K562 (cell line): ENCODE measurements around the gene RABL2A. TPM values are rescaled to one million over a fixed set of nuclear protein-coding genes. Genes with fewer than 3 reads are reported as not detected.
A peak's percentile ranks its signal among the peaks of the same experiment; 100 is the strongest.
"Not testable (repeated sequence)": the region's sequence is repeated elsewhere in the genome, so short reads cannot be mapped to it uniquely, and the experiment has no call there.

Experiments
- ATAC-seq: fragments of 200-7000 bp; cut with Tn5 transposase; 3 replicates; pipeline ENCODE4 v1.9.1; 2020; ENCODE audit warnings: moderate library complexity
- BruUV-seq: library from RNA; stranded (reverse); fragments of 400-500 nt; replicated peaks from 2 replicates; lab custom pipeline; 2021; lab: Mats Ljungman, UMichigan
- CTCF ChIA-PET: fragments of 300-600 bp; formaldehyde crosslinking; extraction: SDS; loops from one replicate; lab custom pipeline; 2021; ENCODE audit warnings: low intra/inter-chr PET ratio; lab: Yijun Ruan, JAX
- POLR2A ChIA-PET: fragments of 300-600, 350-650 bp; sonication (Branson Sonifier 250); formaldehyde crosslinking; extraction: SDS; loops from one replicate; lab custom pipeline; 2021; ENCODE audit warnings: antibody characterized with exemption, inconsistent platforms; lab: Yijun Ruan, JAX
- DNase-seq, 4 experiments: peaks; one replicate each; pipeline versions ENCODE4 v3.0.0 to v3.0.0-alpha.2; 2011 to 2018; ENCODE audit warnings: low spot score in 3 of 4, mixed read lengths in 3 of 4; ENCODE audit errors: extremely low read depth in 1 of 4
- FAIRE-seq: peaks from 2 replicates; lab custom pipeline; 2011; peaks lifted over from hg19 to GRCh38; lab: Jason Lieb, UNC
- H2AFZ ChIP-seq: 2 replicates; pipeline ENCODE4 v1.6.0; 2011; ENCODE audit warnings: low read depth, low read length, control low read depth, inconsistent platforms
- H3K27ac ChIP-seq: fragments of 200-600 bp; 3 replicates; pipeline ENCODE4 v1.8.0; 2011; ENCODE audit warnings: low read depth, mild to moderate bottlenecking, control low read depth, inconsistent platforms, low read length, moderate library complexity, mixed read lengths; ENCODE audit errors: extremely low read depth
- H3K27me3 ChIP-seq, 2 experiments: fragments of 300-600 bp in 1 of 2; 2 replicates in 1 of 2; 3 replicates in 1 of 2; pipeline versions ENCODE4 v1.6.0 to v1.8.0; 2011; ENCODE audit warnings: inconsistent platforms in 2 of 2, low read length in 2 of 2, mild to moderate bottlenecking in 1 of 2, mixed read lengths in 1 of 2, moderate library complexity in 1 of 2; ENCODE audit not compliant: control insufficient read depth in 2 of 2, insufficient read depth in 2 of 2
- H3K36me3 ChIP-seq: fragments of 300-600 bp; 3 replicates; pipeline ENCODE4 v1.8.0; 2011; ENCODE audit warnings: mild to moderate bottlenecking, low read length, inconsistent platforms; ENCODE audit not compliant: control insufficient read depth, insufficient read depth
- H3K4me1 ChIP-seq, 2 experiments: fragments of 200-600 bp in 1 of 2; replicated peaks in 1 of 2; 2 replicates in 1 of 2; 3 replicates in 1 of 2; pipeline versions ENCODE4 v1.5.1 to v1.8.0; 2011; ENCODE audit warnings: inconsistent platforms in 2 of 2, low read length in 2 of 2, mild to moderate bottlenecking in 1 of 2, mixed read lengths in 1 of 2, moderate library complexity in 1 of 2; ENCODE audit not compliant: control insufficient read depth in 2 of 2, insufficient read depth in 2 of 2
- H3K4me2 ChIP-seq: 2 replicates; pipeline ENCODE4 v1.6.1; 2011; ENCODE audit warnings: low read length, control low read depth, inconsistent platforms, mixed read lengths; ENCODE audit not compliant: insufficient read depth
- H3K4me3 ChIP-seq: fragments of 200-600 bp; sonication (generic), shearing (Covaris generic); 2 replicates; pipeline ENCODE4 v1.5.1; 2016; ENCODE audit warnings: control low read depth, inconsistent platforms
- H3K79me2 ChIP-seq: fragments of 200-600 bp; 3 replicates; pipeline ENCODE4 v1.8.0; 2011; ENCODE audit warnings: low read length, inconsistent platforms; ENCODE audit not compliant: control insufficient read depth, insufficient read depth
- H3K9ac ChIP-seq, 2 experiments: 2 replicates each; pipeline versions ENCODE4 v1.6.0 to v1.6.1; 2011; ENCODE audit warnings: low read depth in 2 of 2, low read length in 2 of 2, control low read depth in 1 of 2, inconsistent platforms in 1 of 2, mild to moderate bottlenecking in 1 of 2, mixed read lengths in 1 of 2; ENCODE audit not compliant: insufficient read depth in 1 of 2
- H3K9me1 ChIP-seq: one replicate; pipeline ENCODE4 v1.6.0; 2011; ENCODE audit warnings: inconsistent platforms, mild to moderate bottlenecking, low read length, moderate library complexity; ENCODE audit not compliant: control insufficient read depth, insufficient read depth
- H3K9me3 ChIP-seq: replicated peaks from 2 replicates; pipeline ENCODE4 v1.5.1; 2011; ENCODE audit warnings: low read depth, low read length, inconsistent platforms; ENCODE audit not compliant: control insufficient read depth, insufficient read depth
- H4K20me1 ChIP-seq: replicated peaks from 2 replicates; pipeline ENCODE4 v1.6.1; 2011; ENCODE audit warnings: low read length, inconsistent platforms, mixed read lengths; ENCODE audit not compliant: control insufficient read depth, insufficient read depth
- ARID1B ChIP-seq: fragments of 450-650 bp; IDR thresholded peaks from 2 replicates; pipeline ENCODE4 v1.6.1; 2016; ENCODE audit warnings: antibody characterized with exemption, mild to moderate bottlenecking, inconsistent platforms
- CBFA2T2 ChIP-seq: fragments of 450-650 bp; conservative IDR thresholded peaks from 2 replicates; pipeline ENCODE4 v1.6.1; 2017; ENCODE audit warnings: mild to moderate bottlenecking
- CBFA2T3 ChIP-seq: fragments of 450-650 bp; IDR thresholded peaks from 2 replicates; pipeline ENCODE4 v1.6.1; 2017
- CXXC5 ChIP-seq: fragments of 250-450 bp; sonication (Bioruptor Pico); IDR thresholded peaks from 2 replicates; pipeline ENCODE4 v1.8.0; 2022; ENCODE audit warnings: inconsistent platforms, mild to moderate bottlenecking, moderate library complexity
- DMBX1 ChIP-seq: fragments of 250-450 bp; sonication (Bioruptor Pico); IDR thresholded peaks from 2 replicates; pipeline ENCODE4 v1.8.0; 2022; ENCODE audit warnings: inconsistent platforms, mild to moderate bottlenecking, moderate library complexity, borderline replicate concordance
- EP300 ChIP-seq: IDR thresholded peaks from 2 replicates; pipeline ENCODE4 v1.6.1; 2012; ENCODE audit warnings: low read length, improper control_type of control experiment
- FOSL1 ChIP-seq: fragments of 200-800 bp; sonication (Bioruptor generic); conservative IDR thresholded peaks from 2 replicates; pipeline ENCODE4 v1.6.1; 2016; ENCODE audit warnings: missing genetic modification characterization, missing compliant biosample characterization
- FOXA1 ChIP-seq: fragments of 450-650 bp; IDR thresholded peaks from 2 replicates; pipeline ENCODE4 v1.6.1; 2016; ENCODE audit warnings: mild to moderate bottlenecking, borderline replicate concordance
- FOXA3 ChIP-seq, 2 experiments: fragments of 450-650 bp in 1 of 2; sonication (generic) in 1 of 2; formaldehyde crosslinking; IDR thresholded peaks in 1 of 2; conservative IDR thresholded peaks in 1 of 2; 2 replicates each; pipeline versions ENCODE4 v1.4.0 to v1.8.0; 2020 to 2022; ENCODE audit warnings: mild to moderate bottlenecking in 2 of 2, missing genetic modification reagents in 1 of 2
- KLF16 ChIP-seq: IDR thresholded peaks from 2 replicates; pipeline ENCODE4 v1.6.1; 2016; ENCODE audit warnings: antibody characterized with exemption
- MBD2 ChIP-seq: sonication (generic); IDR thresholded peaks from 2 replicates; pipeline ENCODE4 v1.6.1; 2016; ENCODE audit warnings: low read depth, borderline replicate concordance
- MEIS2 ChIP-seq: fragments of 450-650 bp; IDR thresholded peaks from 2 replicates; pipeline ENCODE4 v1.6.1; 2014; ENCODE audit warnings: mild to moderate bottlenecking; ENCODE audit not compliant: partially characterized antibody
- MTA2 ChIP-seq: fragments of 450-650 bp; IDR thresholded peaks from 2 replicates; pipeline ENCODE4 v1.6.1; 2016; ENCODE audit warnings: low read depth
- NCOR1 ChIP-seq: fragments of 450-650 bp; IDR thresholded peaks from 2 replicates; pipeline ENCODE4 v1.6.1; 2016; ENCODE audit warnings: mild to moderate bottlenecking, moderate library complexity
- NFIC ChIP-seq: fragments of 450-650 bp; IDR thresholded peaks from 2 replicates; pipeline ENCODE4 v1.6.1; 2017; ENCODE audit warnings: mild to moderate bottlenecking, inconsistent platforms
- PML ChIP-seq: IDR thresholded peaks from 2 replicates; pipeline ENCODE4 v1.6.1; 2012; ENCODE audit warnings: low read length, inconsistent platforms
- RCOR1 ChIP-seq, 2 experiments: IDR thresholded peaks; 2 replicates each; pipeline ENCODE4 v1.6.1; 2012; ENCODE audit warnings: low read depth in 2 of 2, low read length in 2 of 2, borderline replicate concordance in 1 of 2, improper control_type of control experiment in 1 of 2
- SMAD4 ChIP-seq: fragments of 250-450 bp; sonication (Bioruptor Pico); conservative IDR thresholded peaks from 2 replicates; pipeline ENCODE4 v1.8.0; 2021; ENCODE audit warnings: inconsistent platforms, mild to moderate bottlenecking, moderate library complexity
- SOX6 ChIP-seq: fragments of 450-650 bp; IDR thresholded peaks from 2 replicates; pipeline ENCODE4 v1.6.1; 2014; ENCODE audit warnings: mild to moderate bottlenecking
- STAT5A ChIP-seq: IDR thresholded peaks from 2 replicates; pipeline ENCODE4 v1.6.1; 2012; ENCODE audit warnings: low read length, inconsistent platforms, borderline replicate concordance
- TAL1 ChIP-seq: fragments of 450-650 bp; IDR thresholded peaks from 2 replicates; pipeline ENCODE4 v1.6.1; 2016; ENCODE audit warnings: mild to moderate bottlenecking
- TCF3 ChIP-seq: sonication (generic); formaldehyde crosslinking; IDR thresholded peaks from 2 replicates; pipeline ENCODE4 v1.4.0; 2020; ENCODE audit warnings: mild to moderate bottlenecking, missing genetic modification reagents
- TEAD4 ChIP-seq, 2 experiments: sonication (generic) in 1 of 2; formaldehyde crosslinking in 1 of 2; IDR thresholded peaks; 2 replicates each; pipeline versions ENCODE4 v1.6.1 to v1.8.0; 2012 to 2022; ENCODE audit warnings: borderline replicate concordance in 1 of 2, inconsistent platforms in 1 of 2, low read length in 1 of 2, mild to moderate bottlenecking in 1 of 2, missing genetic modification reagents in 1 of 2
- TRIM24 ChIP-seq, 2 experiments: fragments of 450-650 bp; IDR thresholded peaks; 2 replicates each; pipeline ENCODE4 v1.6.1; 2016
- WGBS: fragments of 100-300 bp; shearing (Covaris generic); methylation state at CpG from one replicate; pipeline ENCODE4 v1.1.6; 2016; ENCODE audit warnings: low coverage, mixed read lengths; ENCODE audit not compliant: insufficient coverage; ENCODE audit errors: missing lambda C conversion rate; 5-methylcytosine and 5-hydroxymethylcytosine counted together
- in situ Hi-C: fragments of 300-500 bp; cut with MboI; formaldehyde crosslinking; loops from 4 replicates; pipeline ENCODE4 v1.15.0; 2018; ENCODE audit warnings: inconsistent platforms, mixed read lengths
- intact Hi-C: fragments of 100-400 bp; cut with micrococcal nuclease; formaldehyde crosslinking; loops from 2 replicates; pipeline ENCODE4 v1.14.2; 2022
- polyA plus RNA-seq, 8 experiments: library from polyadenylated mRNA; depleted of rRNA in 4 of 8; stranded (reverse) in 5 of 8; unstranded in 3 of 8; fragments of >200 nt; fragmentation: Nextera tagmentation in 2 of 8; fragmentation: Illumina TruSeq in 1 of 8; extraction: Ambion mirVana in 2 of 8; extraction: Trizol in 1 of 8; gene quantifications; 2 replicates each; pipeline versions ENCODE4 v1.2.1 to v1.2.3, GENCODE V29; 2011 to 2014; ENCODE audit warnings: inconsistent platforms in 1 of 8, missing spikeins in 1 of 8
- total RNA-seq, 7 experiments: library from RNA; depleted of rRNA in 6 of 7; stranded (reverse); fragments of >200 nt in 6 of 7; fragmentation: Illumina TruSeq in 2 of 7; extraction: Trizol in 2 of 7; gene quantifications; 2 replicates each; pipeline versions ENCODE4 v1.2.1 to v1.2.3, GENCODE V29; 2011 to 2021; ENCODE audit warnings: low replicate concordance in 1 of 7

RABL2A gene
- total and polyA plus RNA-seq, 9 of the 15 experiments (the other 6 are each of a cell fraction or from before 2014, with no cell fraction given): 0.27 to 5.8 (median 3.2) TPM

GRCh38 chr2:113609822-113610221 lies 17.2 kb upstream of the RABL2A start:
- H3K9me3 ChIP-seq; in situ Hi-C loops; DNase-seq; CTCF ChIA-PET; ATAC-seq; FAIRE-seq; BruUV-seq; H3K4me2 ChIP-seq; H2AFZ ChIP-seq; H3K9ac ChIP-seq; POLR2A ChIA-PET; H3K4me3 ChIP-seq; H3K27ac ChIP-seq; H3K27me3 ChIP-seq; intact Hi-C loops; H3K79me2 ChIP-seq; H4K20me1 ChIP-seq; H3K9me1 ChIP-seq; H3K36me3 ChIP-seq; H3K4me1 ChIP-seq; TF ChIP-seq TEAD4 (CRISPR knock-in tag; IDR thresholded peaks at IDR 0.05; ENCODE audit: borderline replicate concordance): not testable (repeated sequence)
- TF ChIP-seq TEAD4 (IDR thresholded peaks at IDR 0.05; ENCODE audit: low read length): peak; percentile 61
- 0 out of 4 replicates have a peak, but pooled peaks of 1 of the 2 experiments have one; percentile 24 for TF ChIP-seq RCOR1 (IDR thresholded peaks at IDR 0.05; ENCODE audit: borderline replicate concordance in 1 of 2, low read depth in 2 of 2, low read length in 2 of 2)
- TF ChIP-seq MTA2: peak; percentile 76
- TF ChIP-seq TCF3: peak; percentile 55
- peak; percentile 34; the same call in 1 of the 2 replicates for TF ChIP-seq FOXA1
- TF ChIP-seq NFIC: 0 out of 2 replicates have a peak, but pooled peaks have one; percentile 39
- TF ChIP-seq NCOR1: peak; percentile 81
- TF ChIP-seq TAL1: peak; percentile 86
- TF ChIP-seq KLF16: peak; percentile 74
- peak; percentile 23; the same call in 1 of the 2 replicates for TF ChIP-seq STAT5A
- peak; percentile 34; the same call in 1 of the 2 replicates for TF ChIP-seq FOSL1
- TF ChIP-seq SOX6: 0 out of 2 replicates have a peak, but pooled peaks have one; percentile 30
- TF ChIP-seq CXXC5: peak; percentile 29; the same call in 1 of the 2 replicates
- peak in 1 of 2 experiments; percentile 43; a peak in 1 of 4 replicates for TF ChIP-seq TRIM24 (IDR thresholded peaks at IDR 0.05)
- TF ChIP-seq MEIS2: peak; percentile 28
- TF ChIP-seq DMBX1: 0 out of 2 replicates have a peak, but pooled peaks have one; percentile 26
- TF ChIP-seq MBD2: 0 out of 2 replicates have a peak, but pooled peaks have one; percentile 17
- TF ChIP-seq ARID1B: peak; percentile 84
- peak; percentile 81 for TF ChIP-seq CBFA2T3
- peak; percentile 78 for TF ChIP-seq CBFA2T2
- peak; percentile 69 for TF ChIP-seq SMAD4
- peak; percentile 46 to 97; a peak in 2 of 4 replicates for TF ChIP-seq FOXA3 (CRISPR knock-in tag; conservative IDR thresholded peaks at IDR 0.05 in 1 of 2, IDR thresholded peaks at IDR 0.05 in 1 of 2)
- TF ChIP-seq PML: 0 out of 2 replicates have a peak, but pooled peaks have one; percentile 29
- peak; percentile 41 for TF ChIP-seq EP300
- 0% methylated on average over 4 of the region's 7 CpGs for WGBS
